Effector CD4-positive, alpha-beta T cell (primary cell): ENCODE data around the gene ACSF3.

ENCODE experiments used
- DNase-seq: peaks from one replicate; pipeline ENCODE4 v3.0.0-alpha.2; 2020

The ACSF3 gene

DNA sequence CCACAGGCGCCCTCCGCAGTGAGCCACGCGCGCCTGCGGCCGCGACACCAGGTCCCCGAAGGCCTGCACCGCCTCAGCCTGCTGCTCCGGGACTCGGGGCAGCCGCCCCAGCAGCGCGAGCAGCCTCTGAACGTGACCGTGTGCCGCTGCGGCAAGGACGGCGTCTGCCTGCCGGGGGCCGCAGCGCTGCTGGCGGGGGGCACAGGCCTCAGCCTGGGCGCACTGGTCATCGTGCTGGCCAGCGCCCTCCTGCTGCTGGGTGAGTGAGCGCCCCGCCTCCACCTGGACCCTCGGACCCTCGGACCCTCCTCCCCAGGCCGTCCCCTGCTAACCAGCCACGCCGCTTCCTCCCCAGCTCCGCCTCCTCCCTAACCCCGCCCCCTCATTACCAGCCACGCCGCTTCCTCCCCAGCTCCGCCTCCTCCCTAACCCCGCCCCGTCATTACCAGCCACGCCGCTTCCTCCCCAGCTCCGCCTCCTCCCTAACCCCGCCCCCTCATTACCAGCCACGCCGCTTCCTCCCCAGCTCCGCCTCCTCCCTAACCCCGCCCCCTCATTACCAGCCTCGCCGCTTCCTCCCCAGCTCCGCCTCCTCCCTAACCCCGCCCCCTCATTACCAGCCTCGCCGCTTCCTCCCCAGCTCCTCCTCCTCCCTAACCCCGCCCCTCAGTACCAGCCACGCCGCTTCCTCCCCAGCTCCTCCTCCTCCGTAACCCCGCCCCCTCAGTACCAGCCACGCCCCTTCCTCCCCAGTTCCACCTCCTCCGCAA is 98.7 kb downstream of the ACSF3 start:
- DNase-seq = peak; percentile 69

DNA sequence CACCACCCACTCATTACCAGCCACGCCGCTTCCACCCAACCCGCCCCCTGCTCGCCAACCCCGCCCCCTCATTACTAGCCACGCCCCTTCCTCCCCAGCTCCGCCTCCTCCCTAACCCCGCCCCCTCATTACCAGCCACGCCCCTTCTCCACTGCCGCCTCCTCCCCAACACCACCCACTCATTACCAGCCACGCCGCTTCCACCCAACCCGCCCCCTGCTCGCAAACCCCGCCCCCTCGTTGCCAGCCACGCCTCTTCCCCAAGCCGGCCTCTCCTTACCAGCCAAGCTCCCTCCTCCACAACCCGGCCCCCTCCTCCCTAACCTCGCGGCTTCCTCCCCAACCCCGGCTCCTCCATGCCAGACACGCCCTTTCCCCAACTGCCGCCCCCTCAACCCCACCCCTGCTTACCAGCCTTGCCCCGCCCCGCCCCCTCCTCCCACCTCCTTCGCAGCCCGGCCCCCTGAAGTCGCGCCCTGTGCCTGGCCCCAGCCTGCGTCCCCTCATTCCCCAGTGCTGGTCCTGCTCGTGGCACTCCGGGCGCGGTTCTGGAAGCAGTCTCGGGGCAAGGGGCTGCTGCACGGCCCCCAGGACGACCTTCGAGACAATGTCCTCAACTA is 99.4 kb downstream of the ACSF3 start:
- DNase-seq = no peak

DNA sequence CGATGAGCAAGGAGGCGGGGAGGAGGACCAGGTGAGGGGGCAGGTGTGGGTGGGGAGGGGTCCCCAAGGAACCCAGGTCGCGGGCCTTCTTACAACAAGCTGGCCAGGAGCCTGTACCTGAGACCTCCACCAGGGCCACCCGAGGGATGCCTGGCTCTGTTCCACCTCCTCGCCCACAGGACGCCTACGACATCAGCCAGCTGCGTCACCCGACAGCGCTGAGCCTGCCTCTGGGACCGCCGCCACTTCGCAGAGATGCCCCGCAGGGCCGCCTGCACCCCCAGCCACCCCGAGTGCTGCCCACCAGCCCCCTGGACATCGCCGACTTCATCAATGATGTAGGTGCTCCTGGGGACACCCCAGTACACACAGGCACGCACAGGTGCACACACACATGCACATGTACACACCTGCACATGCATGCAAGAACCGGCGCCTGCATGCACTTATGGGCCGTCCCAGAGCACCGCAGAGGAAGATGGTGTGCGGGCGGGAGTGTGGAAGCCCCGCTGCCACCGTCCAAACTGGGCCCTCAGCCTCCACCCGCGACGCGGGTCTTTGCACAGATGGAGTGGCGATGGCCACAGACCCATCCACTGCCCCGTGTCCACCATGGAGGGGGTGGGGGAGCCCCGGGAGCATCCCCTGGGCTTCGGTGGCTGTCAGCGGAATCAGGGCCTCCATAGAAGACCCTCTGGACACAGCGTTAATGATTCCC is 100.1 kb downstream of the ACSF3 start:
- DNase-seq = no peak

DNA sequence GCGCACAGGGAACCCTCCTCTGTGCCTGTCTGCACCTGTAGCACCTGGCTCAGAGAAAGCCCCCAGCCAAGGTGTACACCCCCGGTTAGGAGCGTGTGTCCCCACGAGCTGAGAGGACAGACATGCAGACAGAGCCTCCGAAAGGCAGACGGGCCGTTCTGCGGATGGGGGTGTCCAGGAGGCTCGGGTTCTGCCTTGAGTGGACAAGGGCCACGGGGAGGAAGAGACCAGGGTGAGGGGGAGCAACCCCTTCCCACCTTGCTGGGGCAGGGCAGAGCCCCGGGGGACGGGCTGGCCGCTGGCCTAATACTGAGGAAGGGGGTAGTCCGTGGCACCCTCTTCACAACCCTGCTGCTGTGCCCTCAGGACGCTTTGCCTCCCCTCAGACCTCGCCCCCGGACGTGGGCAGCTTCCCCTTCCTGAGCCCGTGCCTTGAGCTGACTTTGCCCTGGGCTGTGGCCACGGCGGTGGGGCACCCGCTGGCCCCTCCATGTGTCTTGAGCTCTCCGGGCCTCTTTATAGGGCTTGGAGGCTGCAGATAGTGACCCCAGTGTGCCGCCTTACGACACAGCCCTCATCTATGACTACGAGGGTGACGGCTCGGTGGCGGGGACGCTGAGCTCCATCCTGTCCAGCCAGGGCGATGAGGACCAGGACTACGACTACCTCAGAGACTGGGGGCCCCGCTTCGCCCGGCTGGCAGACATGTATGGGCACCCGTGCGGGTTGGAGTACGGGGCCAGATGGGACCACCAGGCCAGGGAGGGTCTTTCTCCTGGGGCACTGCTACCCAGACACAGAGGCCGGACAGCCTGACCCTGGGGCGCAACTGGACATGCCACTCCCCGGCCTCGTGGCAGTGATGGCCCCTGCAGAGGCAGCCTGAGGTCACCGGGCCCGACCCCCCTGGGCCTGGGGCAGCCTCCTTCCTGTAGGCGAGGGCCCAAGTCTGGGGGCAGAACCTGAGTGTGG is 101.0 kb downstream of the ACSF3 start:
- DNase-seq = no peak

DNA sequence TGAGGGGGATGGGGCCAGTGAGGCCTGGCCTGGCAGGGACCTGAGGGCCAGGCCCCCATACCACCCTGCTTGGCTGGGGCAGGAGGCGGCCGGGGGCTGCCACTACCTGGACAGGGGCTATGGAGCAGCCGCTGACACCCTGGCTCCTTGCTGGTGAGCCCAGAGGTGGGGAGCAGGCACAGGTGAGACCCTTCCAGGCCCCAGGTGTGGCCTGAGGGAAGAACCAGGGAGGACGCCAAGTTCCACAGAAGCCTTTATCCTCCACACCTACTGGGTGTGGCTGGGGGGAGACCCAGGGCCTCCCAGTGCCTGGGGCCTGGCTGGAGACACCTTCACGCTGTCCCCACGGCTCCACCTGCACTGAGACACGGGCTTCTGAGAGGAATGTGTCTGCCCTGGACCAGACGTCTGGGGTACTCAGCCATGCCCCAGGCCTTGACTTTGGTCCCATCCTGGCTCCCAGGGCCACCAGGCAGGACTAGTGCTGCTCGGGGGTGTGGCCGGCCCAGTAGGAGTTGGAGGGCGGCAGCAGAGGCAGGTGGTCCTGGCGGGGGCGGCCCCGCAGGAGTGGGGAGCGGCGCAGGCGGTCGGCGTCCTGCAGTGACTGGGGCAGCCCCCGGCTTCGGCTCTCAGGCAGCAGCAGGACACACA is 102.0 kb downstream of the ACSF3 start:
- DNase-seq = no peak

DNA sequence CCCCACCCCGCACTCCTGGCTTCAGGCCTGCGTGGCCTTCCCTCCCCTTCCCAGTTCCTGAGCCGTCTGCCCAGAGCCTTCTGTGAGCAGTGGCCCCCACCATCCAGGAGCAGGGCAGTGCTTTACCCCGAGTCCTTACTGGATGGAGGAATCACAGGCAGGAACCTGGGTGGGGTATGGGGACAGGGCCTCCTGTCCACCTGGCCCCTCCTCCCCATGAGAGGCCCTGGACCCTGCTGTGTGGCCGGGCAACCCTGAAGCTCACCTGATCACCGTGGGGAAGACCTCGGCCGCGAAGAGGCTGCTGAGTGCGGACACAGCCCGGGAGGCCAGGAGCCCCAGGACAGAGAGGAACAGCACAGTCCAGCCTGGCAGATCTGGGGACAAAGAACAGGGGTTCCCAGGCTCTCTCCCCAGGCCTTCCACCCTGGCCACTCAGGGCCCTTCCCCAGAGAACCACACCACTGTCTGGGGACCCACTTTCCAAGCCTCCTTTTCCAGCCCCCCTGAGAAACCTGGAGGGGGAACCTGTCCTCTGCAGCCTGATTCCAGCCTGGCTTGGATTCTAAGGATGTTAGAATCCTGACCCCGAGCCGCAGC is 103.5 kb downstream of the ACSF3 start:
- no peak for DNase-seq

DNA sequence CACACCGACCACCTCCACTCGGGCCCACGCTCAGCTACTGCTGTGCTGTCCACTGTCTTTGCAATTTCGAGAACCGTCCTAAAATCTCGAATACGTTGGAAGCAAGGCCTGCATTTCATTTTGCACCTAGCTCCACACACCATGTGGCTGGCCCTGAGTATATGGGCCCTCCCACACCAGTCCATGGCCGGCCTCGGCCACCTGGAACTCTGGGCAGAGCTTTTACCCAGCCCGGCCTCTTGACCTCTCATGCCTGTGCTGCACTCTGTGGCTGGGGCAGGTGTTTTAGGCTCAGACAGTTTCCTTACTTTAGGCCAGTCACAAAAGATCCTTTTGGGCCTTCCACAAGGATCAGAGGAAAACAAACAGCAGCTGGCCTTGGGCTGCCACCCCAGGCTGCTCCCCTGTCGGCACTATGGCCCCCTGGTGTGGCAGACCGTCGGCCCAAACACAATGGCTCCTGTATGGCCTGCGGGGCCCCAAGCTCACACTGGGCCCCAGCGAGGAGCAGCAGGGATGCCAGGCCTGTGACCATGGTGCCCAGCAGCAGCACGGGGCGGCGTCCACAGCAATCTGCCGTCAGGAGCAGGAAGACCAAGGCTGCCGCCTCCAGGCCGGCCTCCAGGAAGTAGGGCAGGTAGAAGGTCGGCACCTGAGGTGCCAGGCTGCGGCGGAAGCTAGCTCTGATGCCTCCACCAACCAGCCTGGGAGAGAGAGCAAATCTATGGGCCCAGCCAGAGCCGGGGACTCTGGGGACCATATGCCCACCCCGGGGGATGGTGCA is 104.2 kb downstream of the ACSF3 start:
- DNase-seq = no peak

DNA sequence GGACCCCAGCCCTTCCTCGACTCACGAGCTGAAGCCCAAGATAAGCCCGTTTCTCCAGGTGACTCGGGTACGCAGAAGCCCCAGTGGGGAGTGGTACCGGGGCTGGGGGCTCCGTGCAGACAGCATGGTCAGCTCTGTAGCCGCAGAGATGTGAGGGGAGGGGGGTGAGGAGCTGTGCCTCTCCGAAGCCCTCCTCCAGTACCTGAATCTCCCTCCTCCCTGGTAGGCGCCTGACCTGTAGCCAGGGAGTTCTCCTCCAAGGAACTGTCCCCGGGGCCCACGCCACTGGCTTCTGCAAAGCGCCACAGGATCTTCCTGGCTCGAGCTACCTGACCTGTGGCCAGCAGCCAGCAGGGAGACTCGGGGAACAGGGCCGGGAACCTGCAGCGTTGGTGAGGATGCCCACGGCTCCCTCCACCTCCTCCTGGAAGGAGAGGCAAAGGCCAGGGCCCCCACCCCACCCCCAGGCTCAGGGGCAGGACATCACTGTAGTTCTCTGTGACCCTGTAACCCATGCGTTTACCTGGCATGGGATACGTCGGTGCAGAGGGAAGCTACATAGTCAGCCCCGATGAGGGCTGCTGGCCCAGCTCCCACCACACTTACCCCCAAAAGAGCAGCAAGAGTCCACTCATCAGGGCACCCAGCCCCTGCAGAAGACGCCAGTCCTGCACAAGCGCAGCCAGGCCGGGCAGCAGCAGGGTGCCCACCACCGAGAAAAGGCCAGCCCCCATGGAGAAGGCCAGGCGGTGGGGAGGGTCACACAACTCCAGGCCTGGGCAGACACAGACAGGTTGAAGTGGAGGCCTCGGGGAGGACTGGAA is 105.0 kb downstream of the ACSF3 start:
- DNase-seq = no peak

DNA sequence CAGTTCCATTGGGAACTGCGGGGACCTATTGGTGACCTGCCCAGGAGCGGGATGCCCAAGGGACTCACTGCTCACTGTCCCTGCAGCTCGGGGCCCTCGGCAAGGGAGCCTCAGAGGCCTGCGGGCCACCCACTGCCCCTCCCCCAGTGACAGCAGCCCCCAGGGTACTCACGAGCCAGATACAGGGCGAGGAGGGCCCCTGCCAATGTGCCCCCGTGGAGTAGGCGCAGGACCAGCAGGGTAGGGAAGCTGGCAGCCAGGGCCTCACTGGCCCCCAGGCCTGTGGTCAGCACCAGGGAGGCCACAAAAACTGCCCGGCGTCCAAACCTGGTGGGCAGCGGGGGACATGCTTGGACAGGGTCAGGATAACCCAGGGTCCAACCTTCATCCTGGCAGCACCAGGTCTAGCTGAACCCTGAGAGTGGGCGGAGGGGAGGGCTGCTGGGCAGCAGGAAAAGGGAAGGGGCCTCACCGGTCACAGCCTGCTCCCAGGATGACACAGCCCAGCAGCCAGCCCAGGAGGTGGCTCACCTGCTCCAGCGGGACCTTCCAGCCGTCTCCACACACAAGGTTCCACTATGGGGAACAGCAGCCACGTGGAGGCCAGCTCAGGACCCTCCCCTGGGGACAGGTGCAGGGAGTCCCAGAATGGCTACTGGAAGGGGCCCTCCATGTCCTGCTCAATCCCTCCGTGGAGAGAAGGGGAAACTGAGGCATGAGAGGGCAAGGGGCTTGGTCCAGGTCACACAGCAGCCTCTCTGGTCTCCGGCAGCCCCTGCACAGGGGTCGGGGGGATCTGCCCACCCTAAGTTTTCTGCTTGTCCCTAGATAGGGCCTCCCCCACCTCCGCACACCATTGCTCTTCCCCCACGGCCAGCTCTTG is 105.8 kb downstream of the ACSF3 start:
- DNase-seq = no peak

DNA sequence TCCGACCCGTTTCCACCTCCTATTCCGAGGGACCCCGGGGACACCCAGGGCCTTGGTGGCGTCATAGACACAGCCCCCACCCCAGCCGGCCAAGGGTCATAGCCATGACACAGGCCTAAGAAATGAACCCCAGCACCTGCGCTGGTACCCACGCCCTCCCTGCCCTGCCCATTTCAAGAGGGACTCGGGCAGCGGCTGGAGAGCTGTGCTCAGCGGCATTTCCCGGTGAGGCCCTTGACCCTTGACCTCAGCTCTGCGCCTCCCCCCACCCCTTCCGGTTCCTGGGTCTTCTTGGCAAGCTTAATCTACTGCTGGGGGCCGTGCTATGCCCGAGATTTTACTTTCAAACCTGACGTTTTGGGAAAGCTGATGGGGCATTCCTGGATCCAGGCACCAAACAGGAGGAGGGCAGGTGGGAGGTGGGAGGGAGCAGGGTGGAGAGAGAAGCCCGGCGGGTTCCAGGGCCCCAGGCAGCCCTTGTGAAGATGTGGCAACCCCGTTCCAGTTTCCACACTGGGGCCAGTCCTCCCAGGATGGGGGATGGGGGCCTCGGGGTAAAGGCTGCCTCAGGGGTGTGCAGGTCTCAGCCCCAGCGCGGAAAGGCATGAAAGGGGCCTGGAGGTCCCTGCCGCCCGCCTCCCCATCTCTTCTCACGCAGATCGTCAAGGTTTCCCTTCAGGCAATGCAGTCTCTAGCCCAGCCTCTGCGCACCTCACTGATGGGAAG is 106.6 kb downstream of the ACSF3 start, which contains the start of gene SLC22A31:
TSS of gene SLC22A31 (minus strand) at position 414 of the 726 bp plus-strand sequence. CDS start at position 378, 36 bp downstream.
- DNase-seq = no peak

DNA sequence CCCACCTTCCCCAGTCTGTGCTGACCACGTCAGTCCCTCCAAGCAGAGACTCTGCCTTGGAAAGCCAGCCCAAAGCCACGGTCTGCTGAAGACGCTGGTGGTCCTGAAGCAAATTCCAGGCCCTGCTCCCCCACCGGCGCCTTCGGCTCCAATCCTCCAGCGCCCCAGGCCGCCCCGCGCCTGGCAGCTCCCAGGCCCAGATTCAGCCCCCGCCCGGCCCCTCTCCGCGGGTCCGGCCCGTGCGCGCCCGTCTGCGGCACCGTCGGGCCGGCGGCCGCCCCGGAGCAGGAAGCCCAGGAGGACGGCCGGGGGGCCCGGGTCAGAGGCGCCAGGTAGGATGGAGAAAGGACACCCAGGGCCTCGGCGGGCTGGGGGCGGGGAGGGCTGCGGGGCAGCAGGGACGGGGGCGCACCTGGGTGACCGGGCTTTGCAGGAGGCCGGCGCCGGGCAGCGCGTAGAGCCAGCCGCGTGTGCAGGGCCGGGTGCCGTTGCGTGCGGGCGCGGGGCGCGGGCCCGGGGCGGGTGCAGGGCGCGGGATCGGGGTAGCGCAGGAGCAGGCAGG is 107.3 kb downstream of the ACSF3 start:
- DNase-seq = no peak

DNA sequence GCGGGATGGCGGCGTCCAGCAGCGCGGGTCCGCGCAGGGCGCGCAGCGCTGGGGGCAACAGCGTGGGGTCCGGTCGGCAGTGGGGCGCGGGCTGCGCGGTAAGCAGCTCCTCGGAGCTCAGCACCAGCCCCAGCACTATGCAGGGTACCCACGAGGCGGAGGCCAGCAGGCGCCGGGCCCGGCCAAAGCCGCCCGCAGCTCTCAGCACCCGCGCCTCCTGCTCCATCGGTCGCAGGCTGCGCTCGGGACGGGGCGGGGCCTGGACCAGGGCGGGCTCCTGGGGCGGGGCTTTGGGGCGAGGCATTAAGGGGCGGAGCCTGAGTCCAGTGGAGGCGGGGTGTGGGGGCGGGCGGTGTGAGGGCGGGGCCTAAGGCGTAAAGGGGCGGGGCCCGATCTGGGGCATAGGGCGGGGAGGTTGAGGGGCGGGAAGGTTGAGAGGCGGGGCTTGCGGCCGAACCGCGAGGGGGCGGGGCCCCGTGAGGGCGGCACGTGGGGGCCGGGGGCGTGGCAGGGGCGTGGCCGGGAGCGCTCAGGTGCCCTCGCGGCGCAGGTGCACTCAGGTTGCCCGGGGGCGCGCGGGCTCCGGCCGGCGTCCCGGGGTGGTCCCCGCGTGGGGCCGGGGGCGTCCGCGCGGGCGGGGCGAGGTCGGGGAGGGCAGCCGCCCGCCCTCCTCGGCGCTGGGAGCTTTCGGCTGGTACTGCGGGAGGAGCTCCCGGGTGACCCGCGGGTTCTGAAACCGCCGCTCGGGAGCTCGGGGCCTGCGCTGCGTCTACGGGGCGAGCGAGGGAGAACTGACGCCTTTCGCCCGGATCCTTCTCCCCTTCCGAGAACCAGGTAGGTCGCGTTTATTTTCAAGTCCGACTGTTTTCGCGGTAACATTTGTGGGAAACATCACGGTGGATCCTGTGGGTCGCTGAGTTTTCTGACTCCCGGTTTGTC is 108.1 kb downstream of the ACSF3 start:
- DNase-seq = peak; percentile 59

DNA sequence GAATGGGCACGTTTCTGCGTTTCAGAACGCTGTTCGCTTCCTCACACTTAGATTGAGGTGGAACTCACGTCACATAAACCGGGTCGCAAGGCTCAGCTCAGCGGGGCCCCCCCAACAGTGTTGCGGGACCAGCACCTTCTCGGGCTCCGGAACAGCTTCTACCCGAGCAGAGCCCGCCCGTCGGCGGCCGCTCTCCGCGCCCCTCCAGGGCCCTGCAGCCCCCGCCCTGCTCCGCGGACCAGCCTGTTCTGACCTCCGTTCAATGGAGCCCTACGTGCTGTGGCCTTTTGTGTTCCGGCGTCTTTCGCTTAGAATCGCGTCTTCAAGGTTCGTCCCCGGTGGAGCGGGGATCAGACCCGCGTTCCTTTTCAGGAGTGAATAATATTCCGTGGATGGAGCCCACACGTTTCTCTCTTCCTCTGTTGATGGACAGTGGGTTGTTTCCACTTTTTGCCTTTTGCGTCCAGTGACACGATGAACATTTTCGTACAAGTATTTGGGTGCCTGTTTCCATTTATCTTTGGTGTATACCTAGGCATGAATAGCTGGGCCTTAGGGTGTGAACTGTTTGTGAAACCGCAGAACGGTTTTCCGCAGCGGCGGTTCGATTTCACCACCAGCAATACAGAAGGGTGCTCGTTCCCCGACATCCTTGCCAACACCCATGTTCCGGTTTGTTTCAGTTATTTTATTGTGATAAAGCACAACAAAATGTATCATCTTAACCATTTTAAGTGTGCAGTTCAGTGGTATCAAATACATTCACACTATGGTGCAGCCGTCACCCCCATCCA is 109.0 kb downstream of the ACSF3 start:
- no peak for DNase-seq
